Loucy (cell line): ENCODE measurements around the gene CLCN7.

Experiments used
- H2AFZ ChIP-seq: fragments of 200-600 bp; sonication (generic); 2 replicates; pipeline ENCODE4 v1.6.0; 2016; ENCODE audit warnings: antibody characterized with exemption, mild to moderate bottlenecking, low read length, moderate library complexity
- H3F3A ChIP-seq: fragments of 200-600 bp; 2 replicates; pipeline ENCODE4 v1.6.0; 2016; ENCODE audit warnings: antibody characterized with exemption, low read depth, mild to moderate bottlenecking
- H3K27me3 ChIP-seq: fragments of 200-600 bp; sonication (generic); 2 replicates; pipeline ENCODE4 v1.6.1; 2014; ENCODE audit warnings: low read length, mild to moderate bottlenecking; ENCODE audit not compliant: insufficient read depth, poor library complexity, severe bottlenecking
- H3K36me3 ChIP-seq: fragments of 200-600 bp; sonication (generic); 2 replicates; pipeline ENCODE4 v1.6.1; 2016; ENCODE audit warnings: low read length; ENCODE audit not compliant: insufficient read depth
- H3K4me1 ChIP-seq: fragments of 200-600 bp; sonication (generic); 2 replicates; pipeline ENCODE4 v1.5.1; 2014; ENCODE audit warnings: low read length, mild to moderate bottlenecking; ENCODE audit not compliant: insufficient read depth, poor library complexity, severe bottlenecking
- H3K4me2 ChIP-seq: fragments of 200-600 bp; sonication (generic); 2 replicates; pipeline ENCODE4 v1.6.0; 2014; ENCODE audit warnings: antibody characterized with exemption, low read length, low read depth, mild to moderate bottlenecking; ENCODE audit not compliant: poor library complexity, severe bottlenecking
- H3K4me3 ChIP-seq: fragments of 200-600 bp; sonication (generic); 2 replicates; pipeline ENCODE4 v1.5.1; 2014; ENCODE audit warnings: low read length, mild to moderate bottlenecking, mixed read lengths; ENCODE audit not compliant: poor library complexity, severe bottlenecking
- H3K79me2 ChIP-seq: fragments of 200-600 bp; sonication (generic); 2 replicates; pipeline ENCODE4 v1.6.1; 2014; ENCODE audit warnings: low read length; ENCODE audit not compliant: insufficient read depth
- H3K9ac ChIP-seq: fragments of 200-600 bp; sonication (generic); 2 replicates; pipeline ENCODE4 v1.6.0; 2014; ENCODE audit warnings: mild to moderate bottlenecking, low read depth, low read length, moderate library complexity; ENCODE audit not compliant: poor library complexity, severe bottlenecking
- H3K9me2 ChIP-seq: fragments of 200-600 bp; sonication (generic); replicated peaks from 2 replicates; pipeline ENCODE4 v1.6.1; 2016; ENCODE audit warnings: low read depth, low read length, mixed read lengths
- H3K9me3 ChIP-seq: fragments of 200-600 bp; sonication (generic); 2 replicates; pipeline ENCODE4 v1.6.1; 2014; ENCODE audit warnings: mild to moderate bottlenecking, antibody characterized with exemption, low read length, low read depth; ENCODE audit not compliant: insufficient read depth
- H4K20me1 ChIP-seq: fragments of 200-600 bp; sonication (generic); 2 replicates; pipeline ENCODE4 v1.6.0; 2014; ENCODE audit warnings: antibody characterized with exemption, low read length, mild to moderate bottlenecking; ENCODE audit not compliant: insufficient read depth, poor library complexity, severe bottlenecking
- EZH2phosphoT487 ChIP-seq: fragments of 200-600 bp; IDR thresholded peaks from 2 replicates; pipeline ENCODE4 v1.6.1; 2018; ENCODE audit warnings: antibody characterized with exemption, mild to moderate bottlenecking, moderate library complexity, borderline replicate concordance
- TF ChIP-seq, protein P1 (sequence below): fragments of 200-600 bp; sonication (generic); conservative IDR thresholded peaks from 2 replicates; pipeline ENCODE4 v1.5.1; 2014; ENCODE audit warnings: mild to moderate bottlenecking, antibody characterized with exemption, low read length

The CLCN7 gene

DNA sequence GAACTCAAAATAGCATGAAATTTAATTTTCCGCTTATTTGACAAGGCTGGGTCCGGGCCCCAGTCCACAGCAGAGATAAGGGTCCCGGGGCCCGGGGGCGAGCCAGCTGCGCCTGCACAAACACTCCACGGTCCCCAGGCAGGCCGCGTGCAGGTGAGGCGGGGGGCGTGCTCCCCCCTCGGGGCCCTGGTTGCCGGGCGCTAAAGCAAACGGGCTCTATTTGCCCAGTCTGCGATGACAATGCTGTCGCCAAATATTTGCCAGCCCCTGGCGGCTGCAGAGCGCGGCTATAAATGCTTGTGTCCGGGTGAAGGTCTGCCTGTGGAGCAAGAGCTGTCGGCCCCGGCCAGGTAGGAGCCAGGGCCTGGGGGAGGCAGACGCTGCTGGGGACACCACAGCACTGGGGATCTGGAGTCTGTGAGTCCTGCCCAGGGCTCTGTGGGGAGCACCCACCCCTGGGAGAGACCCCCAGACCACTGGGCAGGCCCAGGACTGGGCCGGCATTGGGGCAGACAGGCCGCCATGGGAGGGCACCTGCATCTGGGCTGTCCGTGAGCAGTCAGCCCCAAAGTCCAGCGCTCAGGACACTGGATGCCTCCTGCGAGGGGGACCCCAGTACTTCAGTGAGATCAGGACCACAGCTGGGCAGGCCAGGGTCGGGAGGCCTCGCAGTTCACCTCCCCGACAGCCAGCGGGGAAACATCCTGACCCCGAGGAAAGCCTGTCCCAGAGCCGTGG, 43.9 kb downstream of the CLCN7 start, which contains the start of gene PERCC1:
PERCC1 (plus strand) TSS at position 320 of the 738 bp plus-strand sequence. CDS start 1,516 bp downstream, outside the sequence.
- Histone ChIP-seq H4K20me1 (no peaks in the 10 kb centered on the region), H3K27me3 (no peaks in the 10 kb centered on the region), H3K9me2 (no peaks in the 10 kb centered on the region), H3K36me3 (no peaks in the 10 kb centered on the region), H3K4me3 (no peak within 1 kb of the TSS), H3K9ac (no peak within 1 kb of the TSS), H3K4me2 (no peak within 1 kb of the TSS), H3K9me3 (no peaks in the 10 kb centered on the region), H2AFZ (no peak within 1 kb of the TSS), H3K79me2 (no peaks in the 10 kb centered on the region), H3K4me1 (no peaks in the 10 kb centered on the region), H3F3A (no peaks in the 10 kb centered on the region)
- TF ChIP-seq, protein P1, sequence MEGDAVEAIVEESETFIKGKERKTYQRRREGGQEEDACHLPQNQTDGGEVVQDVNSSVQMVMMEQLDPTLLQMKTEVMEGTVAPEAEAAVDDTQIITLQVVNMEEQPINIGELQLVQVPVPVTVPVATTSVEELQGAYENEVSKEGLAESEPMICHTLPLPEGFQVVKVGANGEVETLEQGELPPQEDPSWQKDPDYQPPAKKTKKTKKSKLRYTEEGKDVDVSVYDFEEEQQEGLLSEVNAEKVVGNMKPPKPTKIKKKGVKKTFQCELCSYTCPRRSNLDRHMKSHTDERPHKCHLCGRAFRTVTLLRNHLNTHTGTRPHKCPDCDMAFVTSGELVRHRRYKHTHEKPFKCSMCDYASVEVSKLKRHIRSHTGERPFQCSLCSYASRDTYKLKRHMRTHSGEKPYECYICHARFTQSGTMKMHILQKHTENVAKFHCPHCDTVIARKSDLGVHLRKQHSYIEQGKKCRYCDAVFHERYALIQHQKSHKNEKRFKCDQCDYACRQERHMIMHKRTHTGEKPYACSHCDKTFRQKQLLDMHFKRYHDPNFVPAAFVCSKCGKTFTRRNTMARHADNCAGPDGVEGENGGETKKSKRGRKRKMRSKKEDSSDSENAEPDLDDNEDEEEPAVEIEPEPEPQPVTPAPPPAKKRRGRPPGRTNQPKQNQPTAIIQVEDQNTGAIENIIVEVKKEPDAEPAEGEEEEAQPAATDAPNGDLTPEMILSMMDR, result no peak
- no peak for TF ChIP-seq EZH2phosphoT487

DNA sequence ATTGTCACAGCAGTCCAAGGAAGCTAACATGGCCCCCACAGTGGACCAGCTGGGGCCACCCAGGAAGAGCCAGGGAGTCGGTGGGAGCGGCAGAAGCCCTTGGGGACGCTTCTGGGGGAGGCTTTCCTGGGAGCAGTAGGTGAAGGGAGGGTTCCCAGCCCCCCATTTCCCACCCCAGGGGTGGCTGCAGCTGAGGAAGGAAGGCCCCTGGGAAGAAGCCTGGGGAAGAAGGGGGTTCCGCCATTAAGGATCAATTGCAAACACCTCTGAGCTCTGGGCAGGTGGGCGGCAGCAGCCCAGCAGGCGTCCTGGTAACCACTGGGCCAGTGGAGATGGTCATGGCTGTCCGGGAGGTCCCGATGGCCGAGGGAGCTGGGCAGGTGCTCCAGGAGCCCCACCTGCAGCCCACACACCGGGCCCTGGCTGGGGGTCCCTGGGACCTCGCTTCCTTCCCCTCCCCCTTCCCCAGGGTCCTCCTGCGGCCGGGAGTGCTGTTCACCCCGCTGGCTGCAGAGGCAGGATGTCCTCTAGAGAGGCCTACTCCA, 44.5 kb downstream of the CLCN7 start:
- no peaks in the 10 kb centered on the region for H3K9me3 ChIP-seq
- H3K4me3 ChIP-seq, result no peak overlapping the region
- H3K9me2 ChIP-seq, result no peaks in the 10 kb centered on the region
- no peaks in the 10 kb centered on the region for H3K79me2 ChIP-seq
- H3K4me2 ChIP-seq, result no peak overlapping the region
- H2AFZ ChIP-seq, result no peak overlapping the region
- no peak overlapping the region for H3K9ac ChIP-seq
- no peaks in the 10 kb centered on the region for H3F3A ChIP-seq
- H4K20me1 ChIP-seq, result no peaks in the 10 kb centered on the region
- H3K27me3 ChIP-seq, result no peaks in the 10 kb centered on the region
- TF ChIP-seq, protein P1, result no peak
- TF ChIP-seq EZH2phosphoT487, result no peak
- no peaks in the 10 kb centered on the region for H3K4me1 ChIP-seq
- no peaks in the 10 kb centered on the region for H3K36me3 ChIP-seq

DNA sequence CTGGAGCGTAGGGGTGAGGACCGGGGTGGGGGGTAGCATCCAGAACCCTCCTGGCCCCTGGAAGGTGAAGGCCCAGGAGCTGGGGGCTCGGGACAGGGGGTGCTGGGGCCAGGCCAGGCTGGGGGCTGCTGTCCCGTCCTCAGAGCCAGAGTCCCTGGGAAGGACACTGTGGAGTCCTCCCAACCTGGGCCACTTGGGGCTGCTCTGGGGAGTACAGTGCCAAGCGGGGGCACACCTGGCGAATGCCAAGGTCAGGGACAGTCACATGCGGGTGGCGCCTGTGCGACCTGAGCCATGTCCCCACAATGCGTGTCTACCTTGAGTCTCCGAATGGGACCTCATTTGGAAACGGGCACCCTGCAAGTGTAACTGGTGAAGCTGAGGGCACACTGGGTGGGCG, 45.2 kb downstream of the CLCN7 start:
- no peak overlapping the region for H3K4me2 ChIP-seq
- TF ChIP-seq, protein P1, result no peak
- no peak for TF ChIP-seq EZH2phosphoT487
- H3K27me3 ChIP-seq, result no peaks in the 10 kb centered on the region
- H2AFZ ChIP-seq, result no peak overlapping the region
- no peaks in the 10 kb centered on the region for H3K4me1 ChIP-seq
- H3F3A ChIP-seq, result no peaks in the 10 kb centered on the region
- H3K36me3 ChIP-seq, result no peaks in the 10 kb centered on the region
- H3K9me2 ChIP-seq, result no peaks in the 10 kb centered on the region
- H3K9ac ChIP-seq, result no peak overlapping the region
- no peak overlapping the region for H3K4me3 ChIP-seq
- H3K79me2 ChIP-seq, result no peaks in the 10 kb centered on the region
- no peaks in the 10 kb centered on the region for H3K9me3 ChIP-seq
- H4K20me1 ChIP-seq, result no peaks in the 10 kb centered on the region
